ENCODE data around the gene OPHN1. TPM values are rescaled to one million over a fixed set of nuclear protein-coding genes. Genes with fewer than 3 reads are reported as not detected.

OPHN1 gene
- total and polyA plus RNA-seq, 10 of the 15 experiments (the other 5 are each of a cell fraction or from before 2014, with no cell fraction given): under 0.01 to 0.03 (median 0.03) TPM; not detected in 6

DNA sequence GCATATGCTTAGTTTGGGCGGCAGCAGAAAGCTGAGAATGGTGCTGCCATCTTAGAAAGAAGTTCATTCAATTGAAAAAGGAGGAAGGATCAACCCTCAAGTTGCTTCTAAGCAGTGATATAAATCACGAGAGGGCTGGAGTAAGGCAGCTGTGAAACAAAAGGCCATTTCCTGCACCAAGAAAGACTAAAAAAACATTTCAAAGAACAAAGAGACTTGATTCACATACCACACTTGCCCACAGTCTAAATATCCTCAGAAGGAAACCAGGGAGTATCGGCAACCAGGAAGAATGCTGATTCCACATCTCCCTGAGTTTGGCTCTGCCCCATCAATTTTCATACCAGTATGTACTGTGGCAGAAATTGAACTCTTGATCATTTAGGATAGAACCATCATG lies 240.1 kb downstream of the OPHN1 start (continued):
- TF ChIP-seq MTA3 (IDR thresholded peaks at IDR 0.05; ENCODE audit: borderline replicate concordance, low read length): no peak

- H3K9ac ChIP-seq (ENCODE audit: control insufficient read depth, insufficient read depth, low read length): no peak overlapping the region
- H2AFZ ChIP-seq (ENCODE audit: control insufficient read depth, low read depth, low read length): no peak overlapping the region
- WGBS (ENCODE audit: insufficient coverage, insufficient replicate concordance, low lambda C conversion rate, missing lambda C conversion rate): 4% methylated on average over 2 of the region's 2 CpGs
- H3K4me3 ChIP-seq: no peak overlapping the region
- H3K27ac ChIP-seq (ENCODE audit: control insufficient read depth, insufficient read depth): no peak overlapping the region
- ATAC-seq (no peak), DNase-seq (ENCODE audit: low read depth, low spot score) (no peak), FAIRE-seq (no peak)
- no peaks in the 10 kb centered on the region for H3K4me1 ChIP-seq (ENCODE audit: control insufficient read depth, insufficient read depth, low read length)
- no peaks in the 10 kb centered on the region for H3K9me3 ChIP-seq (replicated peaks; ENCODE audit: control insufficient read depth, insufficient read depth, low read length)
- no peak overlapping the region for H3K4me2 ChIP-seq (ENCODE audit: control insufficient read depth, insufficient read depth)
- intact Hi-C loops (cut with micrococcal nuclease; ENCODE audit: unreplicated experiment) (no loop called here), in situ Hi-C loops (cut with MboI) (loop anchor here (10.0 to 25.0 kb wide), 2 partner anchors 274 to 1097 kb away; no protein-coding TSS in a partner anchor)
- no peak for TF ChIP-seq EGR1 (IDR thresholded peaks at IDR 0.05; ENCODE audit: borderline replicate concordance in 1 of 2, low read depth in 2 of 2, low read length in 2 of 2)
- H3K79me2 ChIP-seq (ENCODE audit: control insufficient read depth, insufficient read depth, low read length): no peaks in the 10 kb centered on the region
- ChIA-PET POLR2A (no interaction called here), CTCF (no interaction called here), SMC1A (ENCODE audit: uncharacterized antibody, unreplicated experiment) (no interaction called here), RAD21 (ENCODE audit: unreplicated experiment) (no interaction called here)
- no peaks in the 10 kb centered on the region for H4K20me1 ChIP-seq (ENCODE audit: control insufficient read depth, insufficient read depth)
- no TSS peak for BruUV-seq (replicated peaks)
- H3K27me3 ChIP-seq (replicated peaks in 1 of 2; ENCODE audit: control insufficient read depth in 2 of 2, insufficient read depth in 2 of 2, low read length in 1 of 2): no peaks in the 10 kb centered on the region
- H3K36me3 ChIP-seq (ENCODE audit: control insufficient read depth in 2 of 2, insufficient read depth in 2 of 2, low read length in 1 of 2): no peaks in the 10 kb centered on the region
These were observed 242.5 kb downstream of the OPHN1 start for GRCh38 chrX:68190799-68191198.

DNA sequence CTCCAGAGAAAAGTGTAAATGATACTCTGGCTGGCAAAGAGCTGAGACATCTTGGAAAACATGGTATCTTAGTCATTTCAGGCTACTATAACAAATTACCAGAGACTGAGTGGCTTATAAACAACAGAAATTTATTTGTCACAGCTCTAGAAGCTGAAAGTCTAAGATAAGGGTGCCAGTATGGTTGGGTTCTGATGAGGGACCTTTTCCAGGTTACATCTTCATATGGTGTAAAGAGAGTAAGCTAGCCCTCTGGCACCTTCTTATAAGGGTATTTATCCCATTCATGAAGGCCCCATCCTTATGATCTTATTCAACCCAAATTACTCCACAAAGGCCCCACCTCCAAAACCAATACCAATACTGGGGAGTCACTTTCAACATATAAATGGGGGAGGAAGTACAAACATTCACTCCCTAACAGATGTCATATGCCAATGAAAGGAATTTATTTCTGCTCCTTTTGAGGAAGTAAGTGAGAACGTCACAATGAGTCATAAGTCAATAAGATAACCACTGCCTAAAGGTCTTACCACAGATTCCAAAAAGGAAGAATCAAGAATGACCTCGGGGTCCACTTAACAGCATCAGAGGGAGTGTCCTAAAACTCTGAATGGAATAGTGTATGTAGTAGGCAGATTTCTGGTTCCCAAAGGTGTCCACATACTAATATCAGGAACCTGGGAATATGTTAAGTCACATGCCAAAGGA lies 246.6 kb downstream of the OPHN1 start:
- no TSS peak for BruUV-seq (replicated peaks)
- TF ChIP-seq, protein P1, sequence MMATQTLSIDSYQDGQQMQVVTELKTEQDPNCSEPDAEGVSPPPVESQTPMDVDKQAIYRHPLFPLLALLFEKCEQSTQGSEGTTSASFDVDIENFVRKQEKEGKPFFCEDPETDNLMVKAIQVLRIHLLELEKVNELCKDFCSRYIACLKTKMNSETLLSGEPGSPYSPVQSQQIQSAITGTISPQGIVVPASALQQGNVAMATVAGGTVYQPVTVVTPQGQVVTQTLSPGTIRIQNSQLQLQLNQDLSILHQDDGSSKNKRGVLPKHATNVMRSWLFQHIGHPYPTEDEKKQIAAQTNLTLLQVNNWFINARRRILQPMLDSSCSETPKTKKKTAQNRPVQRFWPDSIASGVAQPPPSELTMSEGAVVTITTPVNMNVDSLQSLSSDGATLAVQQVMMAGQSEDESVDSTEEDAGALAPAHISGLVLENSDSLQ (IDR thresholded peaks at IDR 0.05): no peak
- TF ChIP-seq EED (IDR thresholded peaks at IDR 0.05; ENCODE audit: low read depth) (no peak), KDM1A (IDR thresholded peaks at IDR 0.05; ENCODE audit: borderline replicate concordance) (no peak), RAD21 (IDR thresholded peaks at IDR 0.05; ENCODE audit: insufficient read depth, low read depth, low read length) (no peak), ATF2 (IDR thresholded peaks at IDR 0.05; ENCODE audit: low read length) (no peak), SUZ12 (IDR thresholded peaks at IDR 0.05; ENCODE audit: unreplicated experiment) (no peak)
- 3% methylated on average over 2 of the region's 2 CpGs for WGBS (ENCODE audit: insufficient coverage, insufficient replicate concordance, low lambda C conversion rate, missing lambda C conversion rate)
- SMC1A ChIA-PET (ENCODE audit: uncharacterized antibody, unreplicated experiment): no interaction called here
- Histone ChIP-seq H3K4me2 (ENCODE audit: control insufficient read depth, insufficient read depth) (no peak overlapping the region), H3K27me3 (replicated peaks in 1 of 2; ENCODE audit: control insufficient read depth in 2 of 2, insufficient read depth in 2 of 2, low read length in 1 of 2) (no peaks in the 10 kb centered on the region), H3K27ac (ENCODE audit: control insufficient read depth, insufficient read depth) (no peak overlapping the region), H2AFZ (ENCODE audit: control insufficient read depth, low read depth, low read length) (no peak overlapping the region), H4K20me1 (ENCODE audit: control insufficient read depth, insufficient read depth) (no peaks in the 10 kb centered on the region), H3K9me3 (replicated peaks; ENCODE audit: control insufficient read depth, insufficient read depth, low read length) (no peaks in the 10 kb centered on the region), H3K4me1 (ENCODE audit: control insufficient read depth, insufficient read depth, low read length) (no peaks in the 10 kb centered on the region), H3K79me2 (ENCODE audit: control insufficient read depth, insufficient read depth, low read length) (no peaks in the 10 kb centered on the region), H3K4me3 (no peak overlapping the region), H3K36me3 (ENCODE audit: control insufficient read depth in 2 of 2, insufficient read depth in 2 of 2, low read length in 1 of 2) (no peaks in the 10 kb centered on the region), H3K9ac (ENCODE audit: control insufficient read depth, insufficient read depth, low read length) (no peak overlapping the region)
- ATAC-seq (no peak), FAIRE-seq (no peak), DNase-seq (ENCODE audit: low read depth, low spot score) (no peak)
- CTCF ChIA-PET: interaction anchor here (1.0 kb wide), 1 partner anchor 10 kb away, joined by 3 read pairs; no protein-coding TSS in a partner anchor
- intact Hi-C loops (cut with micrococcal nuclease; ENCODE audit: unreplicated experiment): no loop called here
- in situ Hi-C loops (cut with MboI): loop anchor here (25.0 kb wide), 1 partner anchor 1101 kb away; no protein-coding TSS in a partner anchor
- POLR2A ChIA-PET: no interaction called here
- RAD21 ChIA-PET (ENCODE audit: unreplicated experiment): no interaction called here
